ENCODE data around the gene DTX2.
A peak's percentile ranks its signal among the peaks of the same experiment; 100 is the strongest.
"Not testable (repeated sequence)": the region's sequence is repeated elsewhere in the genome, so short reads cannot be mapped to it uniquely, and the experiment has no call there.

Gene DTX2

DNA sequence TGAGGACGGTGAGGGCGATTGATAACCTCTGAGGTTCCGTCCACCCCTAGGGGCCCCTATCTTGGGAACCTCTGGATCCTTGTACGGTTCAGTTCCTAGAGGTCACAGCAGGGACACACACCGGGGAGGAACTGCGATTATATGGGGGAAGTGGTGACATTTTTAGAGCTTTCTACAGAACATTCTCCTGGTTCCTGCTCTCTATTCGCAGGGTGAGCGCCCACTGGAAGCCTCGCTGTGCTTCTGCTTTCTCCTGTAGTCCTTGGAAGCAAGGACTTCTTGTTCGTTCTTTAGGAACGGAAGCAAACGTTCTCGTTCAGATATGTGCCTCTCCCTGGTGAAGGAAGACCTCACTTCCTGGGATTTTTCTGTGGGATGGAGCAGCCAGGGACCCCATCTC lies 26.5 kb downstream of the DTX2 start:
- not testable (repeated sequence) for DNase-seq (ENCODE audit: low read depth, low spot score)

DNA sequence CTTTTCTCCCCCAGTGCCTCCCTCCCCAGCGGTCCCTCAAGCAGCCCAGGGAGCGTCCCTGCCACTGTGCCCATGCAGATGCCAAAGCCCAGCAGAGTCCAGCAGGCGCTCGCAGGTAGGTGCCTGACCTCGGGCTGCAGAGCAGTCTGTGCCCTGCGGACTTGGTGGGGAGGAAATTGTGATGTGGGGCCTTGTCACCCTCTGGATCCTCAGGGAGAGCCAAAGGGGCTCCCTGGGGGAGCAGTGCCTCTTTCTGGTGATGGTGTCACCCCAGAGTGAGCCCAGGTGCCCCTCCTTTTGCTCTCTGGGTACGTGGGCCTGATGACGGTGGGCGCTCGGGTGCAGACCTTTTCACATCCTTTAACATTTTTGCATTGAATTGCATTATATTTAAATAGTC lies 30.6 kb downstream of the DTX2 start:
- not testable (repeated sequence) for DNase-seq (ENCODE audit: low read depth, low spot score)

DNA sequence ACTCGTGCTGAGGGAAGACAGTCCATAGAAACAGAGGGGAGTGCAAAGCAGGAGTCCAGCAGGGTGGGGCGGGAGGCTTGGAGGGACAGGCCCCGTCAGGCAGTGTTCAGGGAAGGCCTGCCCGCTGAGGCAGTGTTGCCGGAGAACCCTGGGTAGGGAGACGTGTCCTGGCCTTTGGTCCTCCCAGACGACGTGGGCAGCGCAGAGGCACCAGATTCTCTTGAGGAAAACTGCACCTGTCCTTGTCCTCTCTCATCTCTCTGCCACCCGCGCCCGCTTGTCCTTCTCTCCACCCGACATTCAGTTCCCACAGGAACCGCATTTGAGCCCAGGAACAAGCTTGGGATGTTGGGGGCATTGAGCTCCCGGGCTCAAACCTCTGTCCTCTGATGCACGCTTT lies 34.2 kb downstream of the DTX2 start:
- not testable (repeated sequence) for DNase-seq (ENCODE audit: low read depth, low spot score)

DNA sequence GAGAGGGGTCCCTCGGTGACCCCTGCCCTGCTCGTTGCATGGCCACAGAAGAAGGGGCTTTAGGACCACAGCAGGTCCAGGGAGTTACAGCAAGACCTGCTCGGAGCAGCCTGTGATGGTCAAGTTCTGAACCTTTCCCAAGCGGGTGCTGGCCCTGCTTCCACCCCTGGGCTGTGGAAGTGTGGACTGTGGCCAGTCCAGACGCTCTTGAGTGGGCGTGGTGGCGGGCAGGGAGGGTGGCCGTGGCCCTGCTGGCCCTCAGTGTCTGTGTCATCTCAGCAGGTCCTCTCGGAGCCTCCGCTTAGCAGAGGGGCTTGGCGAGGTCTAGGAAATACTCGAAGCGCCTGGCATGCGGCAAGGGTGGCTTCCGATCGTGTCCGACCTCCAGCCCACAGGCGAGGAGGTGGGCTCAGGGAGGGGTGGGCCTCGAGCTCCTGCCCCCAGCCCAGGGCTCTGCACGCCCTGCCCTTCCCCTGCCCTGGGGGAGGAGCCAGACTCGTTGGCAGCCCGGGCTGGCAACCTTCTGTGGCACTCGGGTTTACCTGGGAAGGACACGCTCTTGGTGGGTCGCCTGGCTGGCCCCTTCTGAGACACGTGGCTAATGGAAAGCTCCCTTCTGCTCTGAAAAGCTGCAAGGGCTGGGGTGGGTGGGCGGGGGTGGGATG lies 36.5 kb downstream of the DTX2 start:
- not testable (repeated sequence) for DNase-seq (ENCODE audit: low read depth, low spot score)

DNA sequence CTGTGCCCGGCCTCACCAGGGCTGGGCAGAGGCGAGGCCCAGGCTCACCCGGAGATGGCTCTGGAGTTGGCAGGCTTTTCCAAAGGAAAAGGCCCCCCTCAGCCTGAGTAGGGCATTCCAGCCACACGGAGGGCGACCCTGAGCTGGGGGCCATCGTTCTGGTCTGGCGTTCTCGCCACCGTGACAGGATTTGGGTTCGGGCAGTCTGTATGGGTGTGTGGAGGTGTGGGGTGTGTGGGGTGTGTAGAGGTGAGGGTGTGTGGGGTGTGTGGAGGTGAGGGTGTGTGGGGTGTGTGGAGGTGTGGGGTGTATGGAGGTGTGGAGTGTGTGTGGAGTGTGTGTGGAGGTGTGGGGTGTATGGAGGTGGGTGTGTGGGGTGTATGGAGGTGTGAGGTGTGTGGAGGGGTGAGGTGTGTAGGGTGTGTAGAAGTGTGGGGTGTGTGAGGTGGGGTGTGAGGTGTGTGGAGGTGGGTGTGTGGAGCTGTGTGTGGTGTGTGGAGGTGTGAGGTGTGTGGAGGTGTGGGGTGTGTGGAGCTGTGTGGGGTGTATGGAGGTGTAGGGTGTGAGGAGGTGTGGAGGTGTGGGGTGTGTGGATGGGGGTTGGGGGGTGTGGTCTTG lies 37.2 kb downstream of the DTX2 start:
- DNase-seq (ENCODE audit: low read depth, low spot score), result not testable (repeated sequence)

DNA sequence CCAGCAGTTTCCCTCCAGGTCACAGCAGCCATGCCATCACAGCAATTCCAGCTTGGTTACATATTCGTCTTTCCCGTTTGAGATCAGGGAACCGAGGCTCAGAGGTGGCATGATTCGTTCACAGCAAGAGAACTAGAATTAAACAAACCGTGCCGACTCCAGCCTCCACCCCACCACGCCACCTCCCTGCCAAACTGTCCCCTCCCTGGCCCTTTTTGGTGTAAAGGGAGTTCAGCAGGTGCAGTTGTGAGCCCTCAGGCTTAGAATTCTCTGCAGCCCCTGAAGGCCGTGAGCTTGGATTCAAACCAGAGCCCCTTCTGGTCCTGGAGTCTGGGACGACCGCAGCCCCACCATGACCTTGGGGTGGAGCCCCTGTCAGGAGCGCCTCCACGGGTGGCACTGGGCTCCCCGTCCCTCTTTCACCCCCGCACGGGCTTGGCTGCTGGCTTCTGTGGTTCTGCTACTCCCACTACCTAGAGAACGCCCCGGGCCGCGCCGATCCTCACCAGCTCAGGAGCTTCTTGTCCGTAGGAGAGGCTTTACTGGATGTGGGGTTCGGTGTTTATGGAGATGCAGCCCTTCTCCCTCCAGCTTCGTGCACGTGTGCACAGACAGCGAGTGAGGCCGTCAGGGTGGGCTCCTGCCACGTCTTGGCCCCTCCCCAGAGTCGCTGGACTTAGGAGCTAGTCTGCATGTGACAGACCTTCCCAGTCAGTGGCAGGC lies 37.9 kb downstream of the DTX2 start:
- not testable (repeated sequence) for DNase-seq (ENCODE audit: low read depth, low spot score)

DNA sequence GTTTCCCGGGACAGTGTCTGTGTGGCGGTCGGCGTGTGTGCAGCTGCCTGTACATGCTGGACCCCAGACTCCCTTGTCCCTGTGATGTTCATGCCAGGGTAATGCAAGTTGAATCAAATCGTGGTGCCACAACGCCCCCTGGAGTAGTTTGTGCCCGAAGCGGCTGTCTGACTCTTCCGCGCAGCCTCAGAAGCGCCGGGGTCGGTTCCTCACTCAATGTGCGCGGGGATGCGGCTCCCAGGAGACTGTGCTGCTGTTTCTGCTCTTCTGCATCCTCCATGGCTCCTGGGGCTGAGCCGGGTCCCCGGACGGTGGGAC lies 38.4 kb downstream of the DTX2 start:
- not testable (repeated sequence) for DNase-seq (ENCODE audit: low read depth, low spot score)

DNA sequence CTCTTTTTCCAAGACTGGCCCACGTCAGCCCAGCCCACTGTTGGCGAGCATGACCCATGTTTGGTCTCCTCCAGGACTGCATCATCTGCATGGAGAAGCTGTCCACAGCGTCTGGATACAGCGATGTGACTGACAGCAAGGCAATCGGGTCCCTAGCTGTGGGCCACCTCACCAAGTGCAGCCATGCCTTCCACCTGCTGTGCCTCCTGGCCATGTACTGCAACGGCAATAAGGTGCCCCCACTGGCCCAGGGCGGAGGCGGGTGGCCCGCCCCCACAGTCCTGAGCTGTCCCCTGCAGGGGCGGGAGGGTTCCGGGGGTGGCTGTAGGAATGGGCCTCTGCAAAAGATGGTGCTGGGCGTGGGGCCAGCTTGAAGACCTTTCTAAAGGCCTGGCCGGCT lies 40.7 kb downstream of the DTX2 start:
- DNase-seq (ENCODE audit: low read depth, low spot score), result not testable (repeated sequence)

DNA sequence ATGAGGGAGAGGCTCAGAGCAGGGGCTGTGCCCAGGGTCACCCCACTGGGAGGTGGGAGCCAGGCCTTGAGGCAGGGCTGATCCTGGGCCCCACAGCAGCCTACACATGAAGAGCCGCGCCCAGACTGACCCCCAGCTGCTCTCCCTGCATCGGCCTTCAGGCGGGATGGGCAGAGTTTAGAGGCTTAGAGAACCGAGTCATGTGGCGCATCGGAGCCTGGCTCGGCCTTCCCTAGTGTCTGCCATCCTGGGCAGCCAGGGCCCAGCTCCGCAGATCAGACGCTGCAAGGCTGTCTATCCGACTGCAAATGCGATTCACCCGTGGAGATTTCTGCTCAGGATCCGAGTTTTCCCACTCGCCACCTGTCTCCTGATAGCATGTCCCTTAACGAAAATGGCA lies 41.3 kb downstream of the DTX2 start:
- DNase-seq (ENCODE audit: low read depth, low spot score), result not testable (repeated sequence)

DNA sequence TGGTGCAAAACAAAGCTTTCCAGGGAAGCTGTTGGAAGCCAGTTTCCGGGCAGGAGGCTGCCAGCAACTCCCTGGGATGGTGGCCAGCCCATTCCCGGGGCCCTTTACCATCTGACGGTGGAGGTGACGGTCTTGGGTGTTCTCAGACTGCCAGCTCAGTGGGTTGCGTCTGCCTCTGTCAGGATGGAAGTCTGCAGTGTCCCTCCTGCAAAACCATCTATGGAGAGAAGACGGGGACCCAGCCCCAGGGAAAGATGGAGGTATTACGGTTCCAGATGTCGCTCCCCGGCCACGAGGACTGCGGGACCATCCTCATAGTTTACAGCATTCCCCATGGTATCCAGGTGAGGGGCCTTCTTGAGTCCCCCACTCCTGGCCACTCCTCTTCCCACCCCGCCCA lies 41.7 kb downstream of the DTX2 start:
- not testable (repeated sequence) for DNase-seq (ENCODE audit: low read depth, low spot score)

DNA sequence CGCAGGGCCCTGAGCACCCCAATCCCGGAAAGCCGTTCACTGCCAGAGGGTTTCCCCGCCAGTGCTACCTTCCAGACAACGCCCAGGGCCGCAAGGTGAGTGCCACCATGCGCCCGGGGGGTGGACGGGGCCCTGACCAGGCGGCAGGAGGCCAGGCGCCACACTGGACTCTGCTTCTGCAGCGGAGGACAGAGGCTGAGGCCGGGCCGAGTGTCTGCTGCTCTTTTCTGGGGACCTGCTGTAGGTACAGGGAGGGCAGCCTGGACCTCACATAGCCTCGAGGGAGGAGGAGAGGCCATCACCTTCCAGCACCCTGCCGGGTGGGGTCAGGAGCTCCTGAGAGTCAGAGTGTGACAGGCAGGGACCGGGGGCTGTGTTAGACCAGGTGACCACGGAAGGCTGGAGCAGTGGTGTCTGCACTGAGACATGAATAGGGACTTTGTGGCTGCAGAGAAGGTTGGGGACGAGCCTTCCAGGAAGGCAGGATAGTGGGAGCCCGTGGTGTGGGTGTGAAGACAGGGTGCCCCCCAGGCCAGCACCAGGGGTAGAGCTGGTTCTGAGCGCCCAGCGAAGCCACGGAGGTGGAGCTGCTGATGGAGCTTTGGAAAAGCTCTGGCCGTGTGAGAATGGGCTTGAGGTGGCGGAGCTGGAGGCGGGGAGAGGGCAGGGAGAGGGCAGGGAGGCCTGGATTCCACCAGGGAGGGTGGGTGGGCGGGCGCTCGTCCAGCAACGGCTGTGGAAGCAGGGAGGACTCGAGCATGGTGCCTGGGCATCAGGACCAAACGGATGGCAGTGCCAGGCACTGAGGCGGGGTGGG lies 43.0 kb downstream of the DTX2 start:
- not testable (repeated sequence) for DNase-seq (ENCODE audit: low read depth, low spot score)

DNA sequence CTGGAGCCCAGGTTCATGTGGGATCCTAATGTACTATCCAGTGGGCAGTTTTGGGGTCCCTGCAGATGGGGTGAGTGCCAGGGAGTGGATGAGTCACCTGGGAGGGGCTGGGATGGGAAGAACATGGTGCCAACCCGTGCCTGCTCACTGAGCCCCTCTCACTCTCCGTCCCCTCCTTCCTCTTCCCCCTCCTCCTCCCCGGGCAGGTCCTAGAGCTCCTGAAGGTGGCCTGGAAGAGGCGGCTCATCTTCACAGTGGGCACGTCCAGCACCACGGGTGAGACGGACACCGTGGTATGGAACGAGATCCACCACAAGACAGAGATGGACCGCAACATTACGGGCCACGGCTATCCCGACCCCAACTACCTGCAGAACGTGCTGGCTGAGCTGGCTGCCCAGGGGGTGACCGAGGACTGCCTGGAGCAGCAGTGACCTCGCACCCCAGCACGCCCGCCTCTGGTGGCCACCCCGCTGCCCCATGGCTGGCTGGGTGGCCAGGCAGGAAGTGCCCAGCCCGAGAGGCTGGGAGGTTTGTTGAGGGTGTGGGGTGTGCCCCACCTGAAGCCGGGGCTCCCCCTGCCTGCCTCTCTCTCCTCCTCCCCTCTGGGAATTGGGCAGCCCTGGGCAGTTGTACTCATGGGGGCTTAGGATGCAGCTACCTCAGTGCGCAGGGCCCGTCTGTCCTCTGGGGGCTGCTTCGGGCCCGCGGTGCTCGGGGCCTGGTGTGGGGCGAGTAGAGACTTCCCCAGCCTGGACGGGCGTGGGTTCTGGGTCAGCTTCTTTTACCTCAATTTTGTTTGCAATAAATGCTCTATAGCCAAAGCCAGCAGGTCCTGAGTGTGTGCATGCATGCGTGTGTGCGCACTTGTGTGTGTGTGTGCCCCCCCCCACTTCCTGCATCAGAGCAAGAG lies 43.9 kb downstream of the DTX2 start:
- no peak for DNase-seq (ENCODE audit: low read depth, low spot score)

DNA sequence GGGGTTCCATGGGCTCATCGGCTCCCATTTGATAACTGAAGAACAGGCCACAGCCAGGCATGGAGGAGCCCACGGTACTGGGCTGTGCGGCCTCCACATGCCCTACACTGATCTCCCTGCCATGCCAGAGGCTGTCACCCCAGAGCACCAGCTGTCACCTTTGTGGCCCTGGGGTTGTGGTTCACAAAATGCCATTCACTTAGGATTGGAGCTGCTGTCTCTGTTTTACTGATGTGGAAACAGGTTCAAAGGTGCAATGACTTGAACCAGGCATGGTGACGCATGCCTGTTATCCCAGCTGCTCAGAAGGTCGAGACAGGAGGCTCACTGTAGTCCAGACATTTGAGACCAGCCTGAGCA lies 44.6 kb downstream of the DTX2 start:
- DNase-seq (ENCODE audit: low read depth, low spot score), result no peak

DNA sequence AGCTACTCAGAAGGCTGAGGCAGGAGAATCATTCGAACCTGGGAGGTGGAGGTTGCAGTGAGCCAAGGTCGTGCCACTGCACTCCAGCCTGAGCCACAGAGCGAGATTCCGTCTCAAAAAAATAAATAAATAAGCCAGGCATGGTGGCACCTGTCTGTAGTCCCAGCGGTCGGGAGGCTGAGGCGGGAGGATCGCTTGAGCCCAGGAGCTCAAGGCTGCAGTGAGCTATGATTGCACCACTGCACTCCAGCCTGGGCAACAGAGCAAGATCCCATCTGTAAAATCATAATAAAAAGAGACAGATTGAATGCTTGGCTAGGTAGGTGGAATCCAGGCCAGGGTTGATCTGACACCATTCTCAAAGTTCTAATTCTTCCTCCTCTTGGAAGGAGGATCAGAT lies 45.1 kb downstream of the DTX2 start:
- not testable (repeated sequence) for DNase-seq (ENCODE audit: low read depth, low spot score)

DNA sequence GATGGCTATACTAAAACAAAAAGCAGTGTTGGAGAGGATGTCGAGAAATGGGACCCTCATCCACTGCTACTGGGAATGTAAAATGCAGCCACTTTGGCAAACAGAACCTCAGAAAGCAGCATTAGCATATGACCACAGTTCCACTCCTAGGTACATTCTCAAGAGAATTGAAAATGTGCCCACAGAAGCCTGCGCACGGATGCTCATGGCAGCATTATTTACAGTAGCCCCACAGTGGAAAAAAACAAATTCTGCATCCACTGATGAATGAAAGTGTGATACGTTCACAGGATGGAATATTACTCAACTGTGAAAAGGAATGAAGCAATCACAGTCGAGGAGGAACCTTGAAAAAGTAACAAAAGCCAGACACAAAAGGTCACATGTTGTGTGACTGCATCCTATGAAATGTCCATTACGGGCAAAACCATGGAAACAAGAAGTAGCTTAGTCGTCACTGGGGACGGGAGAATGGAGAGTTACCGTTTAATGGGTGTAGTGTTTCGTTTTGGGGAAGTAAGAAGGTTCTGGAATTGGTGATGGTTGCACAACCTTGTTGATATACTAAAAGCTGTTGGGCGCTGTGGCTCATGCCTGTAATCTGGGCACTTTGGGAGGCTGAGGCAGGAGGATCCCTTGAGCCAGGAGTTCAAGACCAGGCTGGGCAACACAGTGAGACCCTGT lies 46.4 kb downstream of the DTX2 start:
- no peak for DNase-seq (ENCODE audit: low read depth, low spot score)

DNA sequence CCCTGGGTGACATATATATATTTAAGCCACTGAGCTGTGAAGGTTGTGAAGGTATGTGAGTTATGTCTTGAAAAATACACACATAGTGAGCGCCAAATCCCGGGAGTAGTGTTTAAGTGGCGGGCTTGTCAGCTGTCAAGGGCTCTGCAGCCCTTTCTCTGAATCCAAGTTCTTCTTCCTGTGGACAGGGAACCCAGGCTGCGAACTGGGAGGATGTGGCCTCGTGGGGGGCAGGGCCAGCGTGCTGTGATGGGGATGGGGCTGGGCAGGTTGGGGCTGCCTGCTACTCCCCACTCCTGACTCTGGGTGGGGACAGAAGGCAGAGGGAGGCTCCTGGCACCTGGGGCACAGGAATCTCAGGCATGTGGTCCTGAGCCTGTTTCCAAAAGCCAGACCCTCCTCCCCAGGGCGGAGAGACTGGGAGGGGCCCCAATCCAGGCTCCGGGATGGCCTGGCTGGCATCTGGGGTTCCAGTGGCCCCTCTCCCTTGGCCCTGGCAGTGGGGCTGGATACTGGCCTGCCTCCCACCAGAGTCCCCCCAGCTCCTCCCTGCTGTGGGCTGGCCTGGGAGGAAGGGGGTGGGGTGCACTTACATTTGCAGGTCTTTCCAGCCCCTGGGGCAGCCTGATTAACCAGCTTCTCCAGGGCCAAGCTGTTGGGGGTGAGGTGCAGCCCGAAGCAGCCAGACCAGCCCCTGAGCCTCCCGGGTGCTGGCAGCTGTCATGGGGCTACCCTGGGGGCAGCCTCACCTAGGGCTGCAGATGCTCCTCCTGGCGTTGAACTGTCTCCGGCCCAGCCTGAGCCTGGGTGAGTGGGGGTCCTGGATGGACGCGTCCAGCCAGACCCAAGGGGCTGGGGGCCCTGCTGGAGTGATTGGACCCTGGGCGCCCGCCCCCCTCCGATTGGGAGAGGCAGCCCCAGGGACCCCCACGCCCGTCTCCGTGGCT lies 48.7 kb downstream of the DTX2 start, which contains the start of gene UPK3B:
Gene UPK3B, plus strand, starts transcription at position 622 of the 947 bp plus-strand sequence. Its CDS starts 101 bp downstream, at position 723.
- DNase-seq (ENCODE audit: low read depth, low spot score), result peak; percentile 38

DNA sequence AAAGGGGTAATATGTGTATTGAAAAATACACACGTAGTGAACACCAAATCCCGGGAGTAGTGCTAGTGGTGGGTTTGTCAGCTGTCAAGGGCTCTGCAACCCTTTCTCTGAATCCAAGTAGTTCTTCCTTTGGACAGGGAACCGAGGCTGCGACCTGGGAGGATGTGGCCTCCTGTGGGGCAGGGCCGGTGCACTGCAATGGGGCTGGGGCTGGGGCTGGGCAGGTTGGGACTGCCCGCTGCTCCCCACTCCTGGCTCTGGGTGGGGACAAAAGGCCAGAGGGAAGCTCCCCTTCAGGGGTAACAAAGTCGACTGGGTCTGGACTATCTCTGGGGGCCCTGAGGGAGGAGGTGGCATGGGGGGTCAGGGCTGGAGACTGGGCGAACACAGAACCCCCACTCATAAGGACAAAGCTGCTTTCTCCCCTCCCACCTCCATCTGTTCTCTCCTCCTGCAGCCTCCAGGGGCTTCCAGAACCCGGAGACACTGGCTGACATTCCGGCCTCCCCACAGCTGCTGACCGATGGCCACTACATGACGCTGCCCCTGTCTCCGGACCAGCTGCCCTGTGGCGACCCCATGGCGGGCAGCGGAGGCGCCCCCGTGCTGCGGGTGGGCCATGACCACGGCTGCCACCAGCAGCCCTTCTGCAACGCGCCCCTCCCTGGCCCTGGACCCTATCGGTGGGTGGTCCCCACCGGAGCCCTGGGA lies 49.8 kb downstream of the DTX2 start:
- not testable (repeated sequence) for DNase-seq (ENCODE audit: low read depth, low spot score)
